Activated gamma-delta T cell (primary cell): ENCODE data around the gene PSMD1.
"Not testable (repeated sequence)": the region's sequence is repeated elsewhere in the genome, so short reads cannot be mapped to it uniquely, and the experiment has no call there.

Experiments
- DNase-seq: peaks from one replicate; lab custom pipeline; 2025; lab: John Stamatoyannopoulos, UW

The PSMD1 gene

GRCh38 chr2:231159306-231159705 is 102.6 kb downstream of the PSMD1 start:
- DNase-seq = no peak

- no peak for DNase-seq
These were observed 104.0 kb downstream of the PSMD1 start for GRCh38 chr2:231160701-231161100.

GRCh38 chr2:231161252-231161839 is 104.7 kb downstream of the PSMD1 start:
- DNase-seq = no peak

- no peak for DNase-seq
These were observed 105.2 kb downstream of the PSMD1 start for GRCh38 chr2:231161877-231162329.

- DNase-seq = no peak
These were observed 106.3 kb downstream of the PSMD1 start for GRCh38 chr2:231163011-231163410.

- DNase-seq = no peak
These were observed 106.9 kb downstream of the PSMD1 start for GRCh38 chr2:231163414-231164095.

- no peak for DNase-seq
These were observed 111.2 kb downstream of the PSMD1 start for GRCh38 chr2:231167745-231168459.

GRCh38 chr2:231168460-231169139 is 111.9 kb downstream of the PSMD1 start:
- DNase-seq = no peak

- DNase-seq = no peak
These were observed 112.8 kb downstream of the PSMD1 start for GRCh38 chr2:231169488-231169887.

- no peak for DNase-seq
These were observed 113.4 kb downstream of the PSMD1 start for GRCh38 chr2:231170055-231170454.

GRCh38 chr2:231172025-231172424 is 115.4 kb downstream of the PSMD1 start:
- DNase-seq = no peak

GRCh38 chr2:231174211-231174651 is 117.6 kb downstream of the PSMD1 start:
- DNase-seq = no peak

- no peak for DNase-seq
These were observed 119.4 kb downstream of the PSMD1 start for GRCh38 chr2:231176066-231176465.

GRCh38 chr2:231177156-231178025 is 120.7 kb downstream of the PSMD1 start:
- DNase-seq = no peak

GRCh38 chr2:231178805-231179204 is 122.1 kb downstream of the PSMD1 start:
- not testable (repeated sequence) for DNase-seq

- DNase-seq = no peak
These were observed 125.3 kb downstream of the PSMD1 start for GRCh38 chr2:231181860-231182512.

GRCh38 chr2:231182513-231182899 is 125.8 kb downstream of the PSMD1 start:
- DNase-seq = no peak

GRCh38 chr2:231183851-231184250 is 127.2 kb downstream of the PSMD1 start:
- no peak for DNase-seq

- DNase-seq = no peak
These were observed 127.7 kb downstream of the PSMD1 start for GRCh38 chr2:231184319-231184718.

GRCh38 chr2:231185050-231185725 is 128.5 kb downstream of the PSMD1 start:
- DNase-seq = no peak
